Stimulated activated CD4-positive, alpha-beta T cell treated with anti-CD3 and anti-CD28 coated beads, TNF-alpha, amount 100 ng/mL, for 4 hours (primary cell): ENCODE results near the gene CRYBG1.

ENCODE experiments used
- DNase-seq, 3 experiments: peaks; one replicate each; pipeline ENCODE4 v3.0.0-alpha.2; 2020; ENCODE audit warnings: low read depth in 3 of 3

Gene CRYBG1, protein sequence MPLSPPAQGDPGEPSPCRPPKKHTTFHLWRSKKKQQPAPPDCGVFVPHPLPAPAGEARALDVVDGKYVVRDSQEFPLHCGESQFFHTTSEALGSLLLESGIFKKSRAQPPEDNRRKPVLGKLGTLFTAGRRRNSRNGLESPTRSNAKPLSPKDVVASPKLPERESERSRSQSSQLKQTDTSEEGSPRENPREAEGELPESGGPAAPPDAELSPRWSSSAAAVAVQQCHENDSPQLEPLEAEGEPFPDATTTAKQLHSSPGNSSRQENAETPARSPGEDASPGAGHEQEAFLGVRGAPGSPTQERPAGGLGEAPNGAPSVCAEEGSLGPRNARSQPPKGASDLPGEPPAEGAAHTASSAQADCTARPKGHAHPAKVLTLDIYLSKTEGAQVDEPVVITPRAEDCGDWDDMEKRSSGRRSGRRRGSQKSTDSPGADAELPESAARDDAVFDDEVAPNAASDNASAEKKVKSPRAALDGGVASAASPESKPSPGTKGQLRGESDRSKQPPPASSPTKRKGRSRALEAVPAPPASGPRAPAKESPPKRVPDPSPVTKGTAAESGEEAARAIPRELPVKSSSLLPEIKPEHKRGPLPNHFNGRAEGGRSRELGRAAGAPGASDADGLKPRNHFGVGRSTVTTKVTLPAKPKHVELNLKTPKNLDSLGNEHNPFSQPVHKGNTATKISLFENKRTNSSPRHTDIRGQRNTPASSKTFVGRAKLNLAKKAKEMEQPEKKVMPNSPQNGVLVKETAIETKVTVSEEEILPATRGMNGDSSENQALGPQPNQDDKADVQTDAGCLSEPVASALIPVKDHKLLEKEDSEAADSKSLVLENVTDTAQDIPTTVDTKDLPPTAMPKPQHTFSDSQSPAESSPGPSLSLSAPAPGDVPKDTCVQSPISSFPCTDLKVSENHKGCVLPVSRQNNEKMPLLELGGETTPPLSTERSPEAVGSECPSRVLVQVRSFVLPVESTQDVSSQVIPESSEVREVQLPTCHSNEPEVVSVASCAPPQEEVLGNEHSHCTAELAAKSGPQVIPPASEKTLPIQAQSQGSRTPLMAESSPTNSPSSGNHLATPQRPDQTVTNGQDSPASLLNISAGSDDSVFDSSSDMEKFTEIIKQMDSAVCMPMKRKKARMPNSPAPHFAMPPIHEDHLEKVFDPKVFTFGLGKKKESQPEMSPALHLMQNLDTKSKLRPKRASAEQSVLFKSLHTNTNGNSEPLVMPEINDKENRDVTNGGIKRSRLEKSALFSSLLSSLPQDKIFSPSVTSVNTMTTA (N-terminal part only)

DNA sequence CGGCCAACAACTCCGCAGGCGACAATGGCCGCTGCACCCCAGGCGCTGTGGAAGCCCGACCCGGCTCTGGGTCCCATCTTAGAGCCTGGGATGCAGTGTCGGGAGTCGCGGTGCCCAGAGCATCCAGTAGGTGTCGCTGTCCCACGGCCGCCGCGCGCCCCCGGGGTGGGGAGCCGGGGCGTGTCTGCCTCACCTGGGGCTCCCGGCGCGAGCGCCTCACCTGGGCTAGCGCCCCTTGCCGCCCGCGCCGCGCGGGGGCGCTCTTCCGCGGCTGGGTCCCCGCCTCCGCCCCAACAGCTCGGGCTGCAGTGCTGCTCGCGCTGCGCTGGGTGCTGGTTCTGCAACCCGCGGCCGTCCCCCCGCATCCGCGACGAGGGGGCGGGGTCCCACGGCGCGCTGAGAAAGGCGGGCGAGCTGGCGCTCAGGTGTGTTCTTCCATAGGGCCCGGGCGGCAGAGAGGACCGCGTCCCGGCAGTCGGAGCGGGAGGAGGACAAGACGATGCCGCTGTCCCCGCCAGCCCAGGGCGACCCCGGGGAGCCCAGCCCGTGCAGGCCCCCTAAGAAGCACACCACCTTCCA is at the start of gene CRYBG1:
TSS of gene CRYBG1 (plus strand) at position 308 of the 579 bp plus-strand sequence. CDS start at position 500, 192 bp downstream.
- DNase-seq: peak; percentile 36 to 43 (median 43)

- DNase-seq: no peak
Measured at GRCh38 chr6:106315765-106316374, 44.6 kb upstream of the CRYBG1 start.

DNA sequence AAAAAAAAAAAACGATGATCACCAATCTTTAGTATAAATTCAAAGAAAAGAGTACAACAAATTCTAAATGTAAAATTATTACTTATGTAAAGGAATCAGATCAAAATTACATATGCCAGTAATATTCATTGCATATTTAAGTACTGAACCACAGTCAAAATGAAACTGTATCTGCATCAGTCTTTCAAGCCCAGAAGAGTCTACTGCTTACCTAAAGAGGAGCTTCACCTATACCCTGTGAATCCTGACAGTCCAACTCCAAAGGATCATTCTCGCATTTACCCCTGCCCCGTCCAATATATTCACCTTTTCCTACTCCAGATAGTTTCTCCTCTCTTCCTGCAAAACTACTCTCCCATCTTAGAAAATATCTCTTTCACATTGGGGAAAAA is 44.1 kb upstream of the CRYBG1 start:
- DNase-seq: no peak

DNA sequence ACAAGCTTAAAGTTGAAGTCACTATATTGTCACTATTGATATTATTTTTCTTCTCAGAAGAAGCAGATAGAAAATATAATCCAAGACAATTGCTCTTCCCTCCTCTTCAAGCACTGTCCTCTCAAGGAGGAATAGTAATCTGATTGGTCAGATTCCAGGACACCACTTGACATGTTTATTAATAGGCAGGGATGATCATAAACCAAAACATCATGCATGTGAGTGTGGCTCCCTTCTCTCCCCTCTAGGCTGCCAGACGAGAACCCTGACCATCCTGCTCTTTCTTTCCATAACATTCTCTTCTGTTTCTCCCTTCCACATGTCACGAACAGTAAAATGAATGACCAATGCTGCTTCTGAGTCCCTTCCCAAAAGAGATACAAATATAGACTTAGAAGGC is 42.5 kb upstream of the CRYBG1 start:
- DNase-seq: no peak

GRCh38 chr6:106318851-106319250 is 41.7 kb upstream of the CRYBG1 start:
- no peak for DNase-seq

DNA sequence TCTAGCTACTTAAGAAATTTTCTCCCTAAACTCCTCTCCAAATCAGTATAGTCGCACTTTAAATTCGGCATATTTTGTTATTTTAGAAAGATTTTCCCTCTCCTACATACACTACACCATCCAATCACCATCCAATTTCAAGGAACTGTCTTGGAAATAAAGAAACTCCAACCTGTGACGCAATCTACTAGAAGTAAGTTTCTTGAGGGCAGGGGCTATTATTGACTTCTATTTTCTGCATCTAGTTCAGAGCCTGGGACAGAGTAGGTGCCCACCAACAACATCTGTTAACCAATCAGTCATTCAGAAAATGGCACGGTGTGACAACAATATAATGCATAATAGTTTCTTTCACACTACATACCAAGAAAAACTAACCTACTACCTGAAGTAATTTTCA is 38.6 kb upstream of the CRYBG1 start:
- DNase-seq: no peak

- no peak for DNase-seq
Measured at GRCh38 chr6:106324726-106325335, 35.7 kb upstream of the CRYBG1 start.

- peak; percentile 99 to 100 (median 100) for DNase-seq
Measured at GRCh38 chr6:106325336-106326178, 35.0 kb upstream of the CRYBG1 start, which contains the start of gene ATG5. TSS of gene ATG5 (minus strand) at chr6:106325760. CDS start at chr6:106316208, 9,552 bp downstream.

- DNase-seq: peak in 1 of 3 experiments; percentile 27
Measured at GRCh38 chr6:106334646-106335448, 25.7 kb upstream of the CRYBG1 start.

- DNase-seq: no peak
Measured at GRCh38 chr6:106339334-106340029, 21.0 kb upstream of the CRYBG1 start.

GRCh38 chr6:106347219-106347618 is 13.3 kb upstream of the CRYBG1 start:
- no peak for DNase-seq

DNA sequence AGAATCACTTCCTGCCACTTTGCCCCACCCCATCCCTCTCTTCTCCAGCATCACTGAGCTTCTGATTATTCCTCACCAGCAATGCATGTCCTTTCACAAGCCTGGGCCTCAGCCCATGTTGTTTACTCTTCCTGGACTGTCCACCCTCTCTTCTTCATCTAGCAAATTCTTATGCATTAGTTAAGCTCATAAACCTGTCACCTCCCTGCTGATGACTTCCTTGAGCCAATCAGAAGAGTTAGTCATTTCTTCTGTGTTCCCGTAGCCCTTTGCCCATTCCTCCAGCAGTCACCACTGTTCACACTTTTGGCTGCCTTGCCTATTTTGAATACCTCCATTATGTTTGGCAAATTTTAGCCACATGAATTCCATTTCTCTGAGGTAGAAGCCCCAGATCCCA is 4.1 kb upstream of the CRYBG1 start:
- no peak for DNase-seq

GRCh38 chr6:106359959-106360409 is 533 bp upstream of the CRYBG1 start:
- no peak for DNase-seq

GRCh38 chr6:106360989-106361430 is 493 bp downstream of the CRYBG1 start:
- no peak for DNase-seq

DNA sequence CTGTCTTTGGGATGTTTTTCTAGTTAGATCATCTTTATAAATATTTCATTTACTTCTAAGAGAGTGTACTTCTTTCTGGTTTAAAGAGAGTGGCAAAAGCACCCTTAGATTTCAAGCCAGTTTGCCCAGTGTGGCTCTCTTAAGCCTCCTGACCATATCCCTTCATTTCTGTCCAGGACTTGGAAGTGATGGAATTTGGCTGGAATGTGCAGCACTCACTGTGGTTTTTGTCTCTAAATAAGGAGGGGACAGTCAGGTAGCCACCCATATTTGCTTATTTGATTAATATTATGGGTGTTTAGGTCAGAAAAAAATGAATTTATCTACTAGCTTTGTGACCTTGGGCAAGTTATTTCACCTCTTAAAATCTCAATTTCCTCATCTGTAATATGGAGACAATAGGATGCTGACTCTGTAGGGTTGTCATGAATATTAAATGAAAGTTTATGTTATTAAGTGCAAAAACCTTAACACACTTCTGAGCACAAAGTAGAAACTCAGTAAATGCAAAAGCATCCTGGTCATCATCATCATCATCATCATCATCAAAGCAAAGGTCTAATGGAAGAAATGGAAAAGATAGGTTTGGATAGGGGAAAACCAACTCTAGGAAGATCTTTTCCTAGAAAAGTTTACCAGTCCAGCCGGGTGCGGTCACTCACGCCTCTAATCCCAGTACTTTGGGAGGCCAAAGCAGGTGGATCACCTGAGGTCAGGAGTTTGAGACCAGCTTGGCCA is 3.1 kb downstream of the CRYBG1 start:
- DNase-seq: no peak

- DNase-seq: no peak
Measured at GRCh38 chr6:106369739-106370138, 9.2 kb downstream of the CRYBG1 start.

GRCh38 chr6:106370639-106371038 is 10.1 kb downstream of the CRYBG1 start:
- DNase-seq: no peak
